ENCODE measurements around the gene KHNYN. TPM values are rescaled to one million over a fixed set of nuclear protein-coding genes. Genes with fewer than 3 reads are reported as not detected.

The KHNYN gene
- total RNA-seq, 4 donors from 2014 or later = 65.7 to 129 (median 101) TPM

GRCh38 chr14:24432259-24433131, 2.7 kb downstream of the KHNYN start:
- TF ChIP-seq CTCF (IDR thresholded peaks at IDR 0.05) (no peak), POLR2AphosphoS5 (IDR thresholded peaks at IDR 0.05) (peak in 1 of 3 donors; percentile 13)
- no peak for DNase-seq
- in situ Hi-C loops (cut with MboI; ENCODE audit: low pct_ligation_motif_present in 1 of 4, low pct_unique_long_range_greater_than_20kb in 1 of 4, low sequenced_read_pairs in 3 of 4) (loop anchor here (5.0 to 25.0 kb wide), 7 partner anchors 68 to 195 kb away; partner anchors contain the start of genes TINF2 (in 4 of the 4), ADCY4 (in 3 of the 4), GMPR2 (in 3 of the 4) and NEDD8 (in 3 of the 4)), intact Hi-C loops (cut with DNase I; ENCODE audit: low total_unique reads) (no loop called here)
- H3K4me3 ChIP-seq = no peak overlapping the region
- peaks cover 0 to 22% (median 7%) of the 10 kb centered on the region in 4 donors for H3K36me3 ChIP-seq
- H3K27me3 ChIP-seq = no peaks in the 10 kb centered on the region
- H3K4me1 ChIP-seq = peaks cover 22 to 60% (median 40%) of the 10 kb centered on the region in 4 donors
- peak overlapping the region; percentile 7 to 97 (median 94) for H3K27ac ChIP-seq
- 90% methylated on average over 23 of the region's 24 CpGs; no CpG with 5 or more reads in 1 of the 2 donors for WGBS, 2 donors (ENCODE audit: low coverage in 1 of 2)
- no peaks in the 10 kb centered on the region for H3K9me3 ChIP-seq

DNA sequence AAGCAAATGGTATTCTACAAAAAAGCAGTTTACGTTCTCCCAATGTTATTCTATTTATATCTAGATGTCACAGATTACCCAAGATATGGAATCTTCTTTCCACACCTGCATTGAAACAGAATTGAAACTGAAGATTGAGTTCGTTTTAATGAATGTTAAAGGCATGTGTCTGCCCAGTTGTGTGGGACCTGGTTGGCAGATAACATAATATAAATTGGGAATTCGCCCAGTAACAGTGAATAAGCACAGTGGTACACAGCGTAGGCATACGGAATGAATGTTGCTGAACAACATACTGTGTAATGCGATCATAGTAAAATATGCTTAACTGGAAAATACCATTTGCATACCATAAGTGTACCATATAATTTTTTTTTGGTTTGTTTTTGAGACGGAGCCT, 4.3 kb downstream of the KHNYN start:
- 82 to 86% methylated on average over 4 to 7 of the region's 7 CpGs for WGBS, 2 donors (ENCODE audit: low coverage in 1 of 2)
- Histone ChIP-seq H3K27me3 (no peaks in the 10 kb centered on the region), H3K36me3 (peaks cover 0 to 28% (median 9%) of the 10 kb centered on the region in 4 donors), H3K4me1 (peaks cover 13 to 48% (median 25%) of the 10 kb centered on the region in 4 donors), H3K9me3 (no peaks in the 10 kb centered on the region), H3K4me3 (no peak overlapping the region), H3K27ac (no peak overlapping the region)
- no peak for DNase-seq
- in situ Hi-C loops (cut with MboI; ENCODE audit: low pct_ligation_motif_present in 1 of 4, low pct_unique_long_range_greater_than_20kb in 1 of 4, low sequenced_read_pairs in 3 of 4) = loop anchor here (5.0 to 25.0 kb wide), 7 partner anchors 69 to 197 kb away; partner anchors contain the start of genes TINF2 (in 4 of the 4), ADCY4 (in 3 of the 4), GMPR2 (in 3 of the 4) and NEDD8 (in 3 of the 4)
- no peak for TF ChIP-seq EP300 (IDR thresholded peaks at IDR 0.05; ENCODE audit: low read depth)
- no peak for TF ChIP-seq POLR2AphosphoS5 (IDR thresholded peaks at IDR 0.05)
- TF ChIP-seq CTCF (IDR thresholded peaks at IDR 0.05) = no peak
- intact Hi-C loops (cut with DNase I; ENCODE audit: low total_unique reads) = no loop called here

- peaks cover 0 to 28% (median 9%) of the 10 kb centered on the region in 4 donors for H3K36me3 ChIP-seq
- WGBS, 2 donors (ENCODE audit: low coverage in 1 of 2) = 83 to 90% methylated on average over 1 to 3 of the region's 3 CpGs
- H3K27me3 ChIP-seq = no peaks in the 10 kb centered on the region
- no peak overlapping the region for H3K4me3 ChIP-seq
- peaks cover 8 to 46% (median 19%) of the 10 kb centered on the region in 4 donors for H3K4me1 ChIP-seq
- no peak for TF ChIP-seq POLR2AphosphoS5 (IDR thresholded peaks at IDR 0.05)
- TF ChIP-seq EP300 (IDR thresholded peaks at IDR 0.05; ENCODE audit: low read depth) = no peak
- TF ChIP-seq CTCF (IDR thresholded peaks at IDR 0.05) = no peak
- TF ChIP-seq POLR2A (IDR thresholded peaks at IDR 0.05) = no peak
- in situ Hi-C loops (cut with MboI; ENCODE audit: low pct_ligation_motif_present in 1 of 4, low pct_unique_long_range_greater_than_20kb in 1 of 4, low sequenced_read_pairs in 3 of 4) (loop anchor here (5.0 to 25.0 kb wide), 7 partner anchors 70 to 197 kb away; partner anchors contain the start of genes TINF2 (in 4 of the 4), ADCY4 (in 3 of the 4), GMPR2 (in 3 of the 4) and NEDD8 (in 3 of the 4)), intact Hi-C loops (cut with DNase I; ENCODE audit: low total_unique reads) (no loop called here)
- no peak overlapping the region for H3K27ac ChIP-seq
- no peak for DNase-seq
- no peaks in the 10 kb centered on the region for H3K9me3 ChIP-seq
Observed at GRCh38 chr14:24434676-24435075, 4.9 kb downstream of the KHNYN start.

DNA sequence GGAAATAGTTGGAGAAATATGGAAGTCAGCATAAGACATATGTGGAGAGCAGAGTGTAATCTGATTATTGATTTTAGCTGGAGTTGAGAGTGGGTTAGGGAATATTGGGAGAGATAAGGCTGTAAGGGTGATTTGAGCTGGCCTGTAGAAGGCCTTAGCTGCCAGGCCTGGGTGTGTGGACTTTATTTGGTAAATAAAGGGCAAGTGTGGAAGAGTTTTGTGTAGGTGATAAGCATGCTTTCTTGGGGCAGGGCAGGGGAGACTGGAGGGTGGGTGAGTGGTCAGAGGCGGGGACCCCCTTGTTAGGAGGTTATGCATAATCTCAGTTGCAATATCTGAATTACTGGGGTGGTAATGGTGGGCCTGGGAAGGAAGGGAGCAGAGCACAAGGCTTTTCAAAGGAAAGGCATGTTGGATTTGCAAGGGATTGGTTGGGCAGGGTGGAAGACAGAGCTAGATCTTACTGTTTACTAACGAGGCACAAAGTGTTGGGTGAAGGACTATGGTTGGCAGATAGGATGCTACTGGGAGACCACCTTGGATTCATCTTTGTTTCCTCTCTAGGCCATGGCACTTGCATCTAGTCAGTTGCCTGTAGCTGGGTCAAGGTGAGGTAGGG, 5.5 kb downstream of the KHNYN start:
- Histone ChIP-seq H3K27ac (peak overlapping the region in 1 of 4 donors; percentile 69), H3K4me1 (peaks cover 8 to 52% (median 19%) of the 10 kb centered on the region in 4 donors)
- intact Hi-C loops (cut with DNase I; ENCODE audit: low total_unique reads) = no loop called here

More for the DNA sequence above, 5.5 kb downstream of the KHNYN start:
- no peaks in the 10 kb centered on the region for H3K9me3 ChIP-seq
- H3K36me3 ChIP-seq = peaks cover 0 to 34% (median 11%) of the 10 kb centered on the region in 4 donors
- TF ChIP-seq POLR2AphosphoS5 (IDR thresholded peaks at IDR 0.05) = no peak
- no peak for TF ChIP-seq POLR2A (IDR thresholded peaks at IDR 0.05)
- TF ChIP-seq EP300 (IDR thresholded peaks at IDR 0.05; ENCODE audit: low read depth) = no peak
- TF ChIP-seq CTCF (IDR thresholded peaks at IDR 0.05) = no peak
- no peak overlapping the region for H3K4me3 ChIP-seq
- 50 to 92% methylated on average over 1 to 2 of the region's 2 CpGs for WGBS, 2 donors (ENCODE audit: low coverage in 1 of 2)
- no peaks in the 10 kb centered on the region for H3K27me3 ChIP-seq
- in situ Hi-C loops (cut with MboI; ENCODE audit: low pct_ligation_motif_present in 1 of 4, low pct_unique_long_range_greater_than_20kb in 1 of 4, low sequenced_read_pairs in 3 of 4) = loop anchor here (10.0 to 25.0 kb wide), 5 partner anchors 70 to 198 kb away; partner anchors contain the start of genes TINF2 (in 4 of the 4), GMPR2 (in 3 of the 4), NEDD8 (in 3 of the 4) and ADCY4 (in 2 of the 4)
- DNase-seq = no peak
